Astrocyte (in vitro differentiated cells and primary cell): Measurements from ENCODE around the gene FNDC3B. TPM values are rescaled to one million over a fixed set of nuclear protein-coding genes. Genes with fewer than 3 reads are reported as not detected.

Experiments used
- DNase-seq: peaks from one replicate; pipeline ENCODE4 v3.0.0-alpha.2; 2010; ENCODE audit warnings: low read depth
- FAIRE-seq: peaks from 2 replicates; lab custom pipeline; 2011; peaks lifted over from hg19 to GRCh38; lab: Jason Lieb, UNC
- H2AFZ ChIP-seq: 2 replicates; pipeline ENCODE4 v1.6.0; 2012; ENCODE audit warnings: low read depth, low read length, inconsistent platforms
- H3K27ac ChIP-seq: 2 replicates; pipeline ENCODE4 v1.5.1; 2011; ENCODE audit warnings: low read depth, low read length, inconsistent platforms
- H3K27me3 ChIP-seq: 2 replicates; pipeline ENCODE4 v1.6.0; 2011; ENCODE audit warnings: low read length, inconsistent platforms; ENCODE audit not compliant: insufficient read depth
- H3K36me3 ChIP-seq: 2 replicates; pipeline ENCODE4 v1.5.1; 2011; ENCODE audit warnings: low read length, inconsistent platforms; ENCODE audit not compliant: insufficient read depth
- H3K4me1 ChIP-seq: 2 replicates; pipeline ENCODE4 v1.5.1; 2011; ENCODE audit warnings: low read length, inconsistent platforms; ENCODE audit not compliant: insufficient read depth
- H3K4me2 ChIP-seq: 2 replicates; pipeline ENCODE4 v1.6.0; 2012; ENCODE audit warnings: low read length, inconsistent platforms
- H3K4me3 ChIP-seq: 2 replicates; pipeline ENCODE4 v1.5.1; 2011; ENCODE audit warnings: low read depth, mild to moderate bottlenecking, low read length, inconsistent platforms; ENCODE audit not compliant: insufficient read depth
- H3K79me2 ChIP-seq: 2 replicates; pipeline ENCODE4 v1.6.0; 2012; ENCODE audit warnings: mild to moderate bottlenecking, low read length, inconsistent platforms; ENCODE audit not compliant: insufficient read depth
- H3K9ac ChIP-seq: 2 replicates; pipeline ENCODE4 v1.6.0; 2012; ENCODE audit warnings: mild to moderate bottlenecking, low read length, inconsistent platforms
- H3K9me3 ChIP-seq: 2 replicates; pipeline ENCODE4 v1.5.1; 2012; ENCODE audit warnings: low read depth, mild to moderate bottlenecking, low read length, inconsistent platforms; ENCODE audit not compliant: insufficient read depth
- H4K20me1 ChIP-seq: 2 replicates; pipeline ENCODE4 v1.6.0; 2012; ENCODE audit warnings: low read length, inconsistent platforms; ENCODE audit not compliant: insufficient read depth
- H3K27ac Mint-ChIP-seq: one replicate; pipeline ENCODE4 v1.8.0; 2021; ENCODE audit warnings: mild to moderate bottlenecking, mixed read lengths; ENCODE audit not compliant: unreplicated experiment
- H3K27me3 Mint-ChIP-seq: one replicate; pipeline ENCODE4 v1.8.0; 2021; ENCODE audit warnings: low read depth, mixed read lengths; ENCODE audit not compliant: unreplicated experiment
- H3K36me3 Mint-ChIP-seq: one replicate; pipeline ENCODE4 v1.8.0; 2021; ENCODE audit warnings: low read depth, mixed read lengths; ENCODE audit not compliant: unreplicated experiment
- H3K4me1 Mint-ChIP-seq: one replicate; pipeline ENCODE4 v1.8.0; 2021; ENCODE audit warnings: low read depth, mixed read lengths; ENCODE audit not compliant: unreplicated experiment
- H3K4me3 Mint-ChIP-seq: one replicate; pipeline ENCODE4 v1.8.0; 2021; ENCODE audit warnings: mild to moderate bottlenecking, moderate library complexity, mixed read lengths; ENCODE audit not compliant: unreplicated experiment
- H3K9me3 Mint-ChIP-seq: one replicate; pipeline ENCODE4 v1.8.0; 2021; ENCODE audit warnings: mild to moderate bottlenecking, mixed read lengths; ENCODE audit not compliant: unreplicated experiment
- EZH2 ChIP-seq: IDR thresholded peaks from 2 replicates; pipeline ENCODE4 v1.6.1; 2012; ENCODE audit warnings: mild to moderate bottlenecking, low read length, inconsistent platforms; ENCODE audit not compliant: insufficient read depth
- total RNA-seq: library from RNA; stranded (reverse); gene quantifications from 2 replicates; pipeline ENCODE4 v1.2.1, GENCODE V29; 2021
- TF ChIP-seq, protein P1 (sequence below): IDR thresholded peaks from 2 replicates; pipeline ENCODE4 v1.5.1; 2011; ENCODE audit warnings: low read depth, mild to moderate bottlenecking, inconsistent platforms, low read length, moderate library complexity; ENCODE audit not compliant: insufficient read depth

The FNDC3B gene
- total RNA-seq, 1 donor from 2014 or later, result 327 TPM

DNA sequence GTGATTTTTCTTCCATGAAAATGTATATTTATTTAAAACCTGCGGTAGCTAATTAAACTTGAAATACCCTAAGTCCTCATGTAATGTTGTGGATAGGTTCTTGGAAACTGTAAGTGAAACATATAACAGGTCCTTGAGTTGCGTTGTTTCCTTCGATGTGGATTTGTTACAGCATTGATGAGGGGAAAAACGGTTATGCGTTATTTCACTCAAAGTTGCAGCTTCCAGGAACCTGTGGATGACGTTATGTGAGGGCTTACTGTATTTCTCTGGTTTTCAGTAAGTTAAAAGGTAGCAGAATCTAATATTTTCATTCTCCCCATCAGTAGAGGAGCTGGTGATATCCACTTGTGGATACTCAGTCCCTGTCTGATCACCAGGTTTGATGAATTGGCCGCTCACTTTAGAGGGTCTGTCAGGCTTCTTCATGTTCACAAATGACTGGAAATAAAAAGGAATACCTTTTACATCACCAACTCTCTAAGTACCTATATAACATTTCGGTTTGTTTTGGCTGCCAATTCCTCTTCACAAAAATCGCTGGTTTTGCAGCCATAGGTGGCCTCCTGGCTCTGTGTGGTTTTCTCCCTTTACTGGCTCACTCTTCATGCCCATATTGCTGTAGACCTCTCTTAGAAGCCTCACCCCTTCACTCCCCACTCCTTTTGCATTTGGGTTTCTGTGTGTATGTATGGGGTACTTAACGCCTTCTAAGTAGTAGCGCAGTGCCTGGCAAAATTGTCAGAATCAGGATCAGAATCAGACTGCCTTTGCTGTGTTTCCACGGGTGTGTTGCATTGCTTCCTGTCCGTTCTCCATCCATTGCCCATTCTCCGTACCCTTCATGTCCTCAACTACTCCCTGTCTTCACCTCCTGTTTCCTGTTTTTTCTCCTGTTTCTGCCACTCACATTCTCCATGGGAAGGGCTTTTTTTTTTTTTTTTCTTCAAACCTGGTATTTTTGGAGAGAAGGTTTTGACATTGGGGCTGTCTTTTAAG lies 112.6 kb downstream of the FNDC3B start:
- peak overlapping the region; percentile 86 for H3K9ac ChIP-seq

GRCh38 chr3:172152874-172153273 lies 113.5 kb downstream of the FNDC3B start:
- peak overlapping the region; percentile 77 for H3K4me2 ChIP-seq
- no peaks in the 10 kb centered on the region for H3K27me3 ChIP-seq
- H3K9me3 ChIP-seq, result no peaks in the 10 kb centered on the region
- H3K36me3 ChIP-seq, result peaks cover 4% of the 10 kb centered on the region
- no peaks in the 10 kb centered on the region for H3K27me3 Mint-ChIP-seq
- H3K9ac ChIP-seq, result peak overlapping the region; percentile 86
- no peak for FAIRE-seq
- H2AFZ ChIP-seq, result no peak overlapping the region
- peak overlapping the region; percentile 93 for H3K27ac ChIP-seq
- H3K4me3 Mint-ChIP-seq, result peak overlapping the region; percentile 66
- peak overlapping the region; percentile 31 for H3K4me3 ChIP-seq
- peaks cover 65% of the 10 kb centered on the region for H3K4me1 ChIP-seq
- no peaks in the 10 kb centered on the region for H3K9me3 Mint-ChIP-seq
- peaks cover 89% of the 10 kb centered on the region for H3K79me2 ChIP-seq
- peaks cover 6% of the 10 kb centered on the region for H4K20me1 ChIP-seq
- peak; percentile 80 for DNase-seq
- TF ChIP-seq, protein P1, sequence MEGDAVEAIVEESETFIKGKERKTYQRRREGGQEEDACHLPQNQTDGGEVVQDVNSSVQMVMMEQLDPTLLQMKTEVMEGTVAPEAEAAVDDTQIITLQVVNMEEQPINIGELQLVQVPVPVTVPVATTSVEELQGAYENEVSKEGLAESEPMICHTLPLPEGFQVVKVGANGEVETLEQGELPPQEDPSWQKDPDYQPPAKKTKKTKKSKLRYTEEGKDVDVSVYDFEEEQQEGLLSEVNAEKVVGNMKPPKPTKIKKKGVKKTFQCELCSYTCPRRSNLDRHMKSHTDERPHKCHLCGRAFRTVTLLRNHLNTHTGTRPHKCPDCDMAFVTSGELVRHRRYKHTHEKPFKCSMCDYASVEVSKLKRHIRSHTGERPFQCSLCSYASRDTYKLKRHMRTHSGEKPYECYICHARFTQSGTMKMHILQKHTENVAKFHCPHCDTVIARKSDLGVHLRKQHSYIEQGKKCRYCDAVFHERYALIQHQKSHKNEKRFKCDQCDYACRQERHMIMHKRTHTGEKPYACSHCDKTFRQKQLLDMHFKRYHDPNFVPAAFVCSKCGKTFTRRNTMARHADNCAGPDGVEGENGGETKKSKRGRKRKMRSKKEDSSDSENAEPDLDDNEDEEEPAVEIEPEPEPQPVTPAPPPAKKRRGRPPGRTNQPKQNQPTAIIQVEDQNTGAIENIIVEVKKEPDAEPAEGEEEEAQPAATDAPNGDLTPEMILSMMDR, result no peak
- no peak for TF ChIP-seq EZH2
- H3K4me1 Mint-ChIP-seq, result peaks cover 86% of the 10 kb centered on the region
- peaks cover 10% of the 10 kb centered on the region for H3K36me3 Mint-ChIP-seq
- peak overlapping the region; percentile 97 for H3K27ac Mint-ChIP-seq

More for the DNA sequence above, 112.6 kb downstream of the FNDC3B start:
- H3K79me2 ChIP-seq, result peaks cover 89% of the 10 kb centered on the region
- Mint-ChIP-seq H3K9me3 (no peaks in the 10 kb centered on the region), H3K27ac (peak overlapping the region; percentile 97), H3K4me1 (peaks cover 87% of the 10 kb centered on the region), H3K36me3 (peaks cover 17% of the 10 kb centered on the region), H3K4me3 (peak overlapping the region; percentile 68), H3K27me3 (no peaks in the 10 kb centered on the region)
- peak overlapping the region; percentile 93 for H3K27ac ChIP-seq
- H3K4me3 ChIP-seq, result peak overlapping the region; percentile 12
- DNase-seq (no peak), FAIRE-seq (no peak)
- H3K4me1 ChIP-seq, result peaks cover 70% of the 10 kb centered on the region
- H3K36me3 ChIP-seq, result peaks cover 4% of the 10 kb centered on the region
- no peaks in the 10 kb centered on the region for H3K27me3 ChIP-seq
- no peak overlapping the region for H2AFZ ChIP-seq
- H3K9me3 ChIP-seq, result no peaks in the 10 kb centered on the region
- H3K4me2 ChIP-seq, result peak overlapping the region; percentile 77
- H4K20me1 ChIP-seq, result peaks cover 9% of the 10 kb centered on the region
- no peak for TF ChIP-seq EZH2
- TF ChIP-seq, protein P1, result no peak
